Right cardiac atrium (tissue), 5 donors: Measurements from ENCODE around the gene SIK3. TPM values are rescaled to one million over a fixed set of nuclear protein-coding genes. Genes with fewer than 3 reads are reported as not detected.
A peak's percentile ranks its signal among the peaks of the same experiment; 100 is the strongest.

Source experiments
- ATAC-seq, 2 donors: fragments of 200-7000 bp; cut with Tn5 transposase; one replicate each; pipeline versions ENCODE4 v1.8.0 to v1.9.1; 2020; ENCODE audit warnings: moderate library complexity in 2 of 2, mild to moderate bottlenecking in 1 of 2
- DNase-seq, 3 donors: peaks; one replicate each; pipeline ENCODE4 v3.0.0-alpha.2; 2020
- H3K27ac ChIP-seq: one replicate; pipeline ENCODE4 v1.5.1; 2013; ENCODE audit warnings: mild to moderate bottlenecking, low read length, control low read depth, moderate library complexity
- H3K27me3 ChIP-seq: one replicate; pipeline ENCODE4 v1.6.1; 2013; ENCODE audit not compliant: control insufficient read depth, insufficient read depth
- H3K4me1 ChIP-seq: one replicate; pipeline ENCODE4 v1.6.1; 2013; ENCODE audit warnings: low read length; ENCODE audit not compliant: control insufficient read depth, insufficient read depth
- H3K4me3 ChIP-seq: one replicate; pipeline ENCODE4 v1.5.1; 2013; ENCODE audit warnings: low read length, control low read depth
- H3K9me3 ChIP-seq: one replicate; pipeline ENCODE4 v1.6.1; 2013; ENCODE audit warnings: low read length; ENCODE audit not compliant: control insufficient read depth
- whole genome bisulfite sequencing: extraction: QIAGEN DNeasy Blood & Tissue Kit; methylation state at CpG from one replicate; pipeline ENCODE4 v1.1.7; 2013; 5-methylcytosine and 5-hydroxymethylcytosine counted together
- intact Hi-C, 4 donors: fragments of 100-400 bp; cut with DNase I; formaldehyde crosslinking; loops; one replicate each; pipeline versions ENCODE4 v1.11.0 to v1.14.0; 2022 to 2023
- polyA plus RNA-seq: library from polyadenylated mRNA; stranded (reverse); fragments of 200-250 nt; gene quantifications from one replicate; pipeline ENCODE4 v1.2.3, GENCODE V29; 2013
- total RNA-seq, 4 donors: library from RNA; stranded (reverse); fragmentation: NEBNext Ultra II Directional; extraction: Animal tissue kit (Norgen Biotek cat#: 25700); gene quantifications; one replicate each; pipeline ENCODE4 v1.2.1, GENCODE V29; 2021
- donor health status: healthy with polysubstance abuse.
- donor health status: DM: no; HTN: yes; CAD: no.
- donor health status: DM: no; HTN: no; CAD: no.
- donor health status: DM: no; HTN: yes; CAD: no; lungs with severe emphysema.
- donor health status: DM: yes; HTN: yes; CAD: no.

Gene SIK3
- total and polyA plus RNA-seq, 5 donors, result 13.4 to 46.6 (median 34.6) TPM

GRCh38 chr11:116890193-116890592, 208.0 kb downstream of the SIK3 start:
- no peak for DNase-seq
- H3K4me1 ChIP-seq, result no peaks in the 10 kb centered on the region
- 71% methylated on average over 2 of the region's 2 CpGs for whole genome bisulfite sequencing
- H3K27ac ChIP-seq, result no peak overlapping the region
- no peak for ATAC-seq
- intact Hi-C loops, result no loop called here
- H3K27me3 ChIP-seq, result no peaks in the 10 kb centered on the region
- no peak overlapping the region for H3K4me3 ChIP-seq
- H3K9me3 ChIP-seq, result no peaks in the 10 kb centered on the region

GRCh38 chr11:116888884-116889549, 209.2 kb downstream of the SIK3 start:
- Histone ChIP-seq H3K4me3 (no peak overlapping the region), H3K9me3 (no peaks in the 10 kb centered on the region), H3K4me1 (no peaks in the 10 kb centered on the region), H3K27ac (no peak overlapping the region), H3K27me3 (no peaks in the 10 kb centered on the region)
- intact Hi-C loops, result loop anchor here in 2 of 4 donors (5.0 kb wide), 2 partner anchors 208 to 338 kb away; partner anchors contain the start of gene SIK3 (in 1 of the 2)
- peak in 1 of 2 donors; percentile 40 for ATAC-seq
- WGBS, result 70% methylated on average over 3 of the region's 3 CpGs
- DNase-seq, result no peak

GRCh38 chr11:116888024-116888423, 210.2 kb downstream of the SIK3 start:
- intact Hi-C loops, result loop anchor here in 2 of 4 donors (5.0 kb wide), 2 partner anchors 209 to 339 kb away; partner anchors contain the start of gene SIK3 (in 1 of the 2)
- DNase-seq, result peak in 1 of 3 donors; percentile 64
- no peak overlapping the region for H3K27ac ChIP-seq
- H3K9me3 ChIP-seq, result no peaks in the 10 kb centered on the region
- no peak overlapping the region for H3K4me3 ChIP-seq
- H3K27me3 ChIP-seq, result no peaks in the 10 kb centered on the region
- WGBS, result 40% methylated on average over 5 of the region's 5 CpGs
- peak; percentile 30 to 36 for ATAC-seq
- no peaks in the 10 kb centered on the region for H3K4me1 ChIP-seq

- Histone ChIP-seq H3K9me3 (no peaks in the 10 kb centered on the region), H3K27ac (no peak overlapping the region), H3K4me3 (no peak overlapping the region), H3K27me3 (no peaks in the 10 kb centered on the region), H3K4me1 (no peaks in the 10 kb centered on the region)
- intact Hi-C loops, result loop anchor here in 2 of 4 donors (5.0 kb wide), 2 partner anchors 211 to 341 kb away; partner anchors contain the start of gene SIK3 (in 1 of the 2)
- ATAC-seq (peak; percentile 66 to 87), DNase-seq (no peak)
- 62% methylated on average over 5 of the region's 5 CpGs for WGBS
Observed at GRCh38 chr11:116885951-116886655, 212.1 kb downstream of the SIK3 start.

- no peak for ATAC-seq
- no peak for DNase-seq
- intact Hi-C loops, result loop anchor here in 1 of 4 donors (5.0 kb wide), 1 partner anchor 225 kb away; no protein-coding TSS in a partner anchor
- Histone ChIP-seq H3K4me1 (no peaks in the 10 kb centered on the region), H3K27me3 (no peaks in the 10 kb centered on the region), H3K9me3 (no peaks in the 10 kb centered on the region), H3K27ac (no peak overlapping the region), H3K4me3 (no peak overlapping the region)
Observed at GRCh38 chr11:116882386-116882785, 215.8 kb downstream of the SIK3 start.

- DNase-seq (no peak), ATAC-seq (no peak)
- Histone ChIP-seq H3K27ac (no peak overlapping the region), H3K27me3 (no peaks in the 10 kb centered on the region), H3K4me3 (no peak overlapping the region), H3K9me3 (no peaks in the 10 kb centered on the region), H3K4me1 (peaks cover 4% of the 10 kb centered on the region)
- WGBS, result 76% methylated on average over 6 of the region's 6 CpGs
- intact Hi-C loops, result loop anchor here in 1 of 4 donors (5.0 kb wide), 1 partner anchor 226 kb away; no protein-coding TSS in a partner anchor
Observed at GRCh38 chr11:116881143-116881542, 217.1 kb downstream of the SIK3 start.

- Histone ChIP-seq H3K9me3 (no peaks in the 10 kb centered on the region), H3K27me3 (no peaks in the 10 kb centered on the region), H3K4me3 (no peak overlapping the region), H3K4me1 (peaks cover 4% of the 10 kb centered on the region), H3K27ac (no peak overlapping the region)
- DNase-seq, result no peak
- ATAC-seq, result peak; percentile 86 to 90
- WGBS, result 49% methylated on average over 5 of the region's 5 CpGs
- intact Hi-C loops, result loop anchor here (5.0 to 10.0 kb wide), 2 partner anchors 227 to 345 kb away; no protein-coding TSS in a partner anchor
Observed at GRCh38 chr11:116879800-116880625, 218.2 kb downstream of the SIK3 start.

GRCh38 chr11:116876656-116877055, 221.6 kb downstream of the SIK3 start:
- H3K4me3 ChIP-seq, result no peak overlapping the region
- 88% methylated on average over 8 of the region's 8 CpGs for WGBS
- intact Hi-C loops, result loop anchor here (5.0 to 10.0 kb wide), 2 partner anchors 231 to 348 kb away; no protein-coding TSS in a partner anchor
- no peaks in the 10 kb centered on the region for H3K27me3 ChIP-seq
- H3K4me1 ChIP-seq, result peaks cover 9% of the 10 kb centered on the region
- ATAC-seq (no peak), DNase-seq (no peak)
- H3K27ac ChIP-seq, result no peak overlapping the region
- H3K9me3 ChIP-seq, result no peaks in the 10 kb centered on the region

GRCh38 chr11:116875194-116875593, 223.0 kb downstream of the SIK3 start:
- DNase-seq (no peak), ATAC-seq (no peak)
- no peaks in the 10 kb centered on the region for H3K27me3 ChIP-seq
- no peak overlapping the region for H3K27ac ChIP-seq
- intact Hi-C loops, result loop anchor here (5.0 to 10.0 kb wide), 2 partner anchors 232 to 350 kb away; no protein-coding TSS in a partner anchor
- WGBS, result 98% methylated on average over 7 of the region's 7 CpGs
- H3K4me3 ChIP-seq, result no peak overlapping the region
- peaks cover 11% of the 10 kb centered on the region for H3K4me1 ChIP-seq
- no peaks in the 10 kb centered on the region for H3K9me3 ChIP-seq

GRCh38 chr11:116874251-116874650, 224.0 kb downstream of the SIK3 start:
- WGBS, result 47% methylated on average over 2 of the region's 2 CpGs
- intact Hi-C loops, result loop anchor here in 3 of 4 donors (10.0 kb wide), 1 partner anchor 351 kb away; no protein-coding TSS in a partner anchor
- no peak overlapping the region for H3K4me3 ChIP-seq
- ATAC-seq (peak; percentile 56 to 73), DNase-seq (no peak)
- H3K4me1 ChIP-seq, result peaks cover 11% of the 10 kb centered on the region
- H3K9me3 ChIP-seq, result no peaks in the 10 kb centered on the region
- H3K27me3 ChIP-seq, result no peaks in the 10 kb centered on the region
- no peak overlapping the region for H3K27ac ChIP-seq
